HG03439 (cell line): ENCODE results near the gene LDLRAD4.

Experiments used
- ATAC-seq: cut with Tn5 transposase; IDR thresholded peaks from one replicate; pipeline ENCODE4 v1.9.1; 2021; ENCODE audit warnings: mild to moderate bottlenecking, moderate library complexity; ENCODE audit not compliant: unreplicated experiment

Gene LDLRAD4

GRCh38 chr18:13302457-13303225 lies 84.1 kb downstream of the LDLRAD4 start:
- ATAC-seq, result no peak

DNA sequence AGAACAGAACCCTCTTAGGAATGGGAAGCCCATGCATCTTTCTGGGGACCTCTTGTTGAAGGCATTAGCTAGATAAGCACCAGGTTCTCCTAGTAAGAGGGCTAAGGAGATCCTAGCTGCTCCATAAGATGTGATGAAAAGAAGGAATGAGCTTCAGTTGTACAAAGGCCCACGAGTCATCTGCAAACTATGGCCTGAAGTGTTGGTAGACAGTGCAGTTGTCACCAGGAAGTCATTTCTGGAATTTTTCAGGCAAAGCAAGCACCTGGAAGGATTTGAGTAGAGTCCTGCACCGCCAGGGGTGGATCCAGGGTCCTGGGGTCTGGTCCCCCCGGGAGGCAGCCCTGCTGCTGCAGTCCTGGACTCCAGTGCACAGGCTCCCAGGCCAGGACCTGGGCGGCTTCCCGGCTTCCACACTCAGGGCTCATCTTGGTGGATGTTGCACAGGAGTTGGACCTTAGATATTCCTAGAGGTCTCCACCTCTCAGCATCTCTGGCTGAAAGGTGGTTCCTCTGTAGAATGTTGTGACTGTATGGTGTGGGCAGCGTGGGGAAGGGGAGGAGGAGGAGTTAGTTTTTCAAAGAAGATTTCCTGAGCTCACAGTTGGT lies 85.3 kb downstream of the LDLRAD4 start:
- no peak for ATAC-seq

- ATAC-seq, result no peak
Measured at GRCh38 chr18:13305301-13305700, 86.7 kb downstream of the LDLRAD4 start.

- ATAC-seq, result no peak
Measured at GRCh38 chr18:13306583-13306982, 88.0 kb downstream of the LDLRAD4 start.

DNA sequence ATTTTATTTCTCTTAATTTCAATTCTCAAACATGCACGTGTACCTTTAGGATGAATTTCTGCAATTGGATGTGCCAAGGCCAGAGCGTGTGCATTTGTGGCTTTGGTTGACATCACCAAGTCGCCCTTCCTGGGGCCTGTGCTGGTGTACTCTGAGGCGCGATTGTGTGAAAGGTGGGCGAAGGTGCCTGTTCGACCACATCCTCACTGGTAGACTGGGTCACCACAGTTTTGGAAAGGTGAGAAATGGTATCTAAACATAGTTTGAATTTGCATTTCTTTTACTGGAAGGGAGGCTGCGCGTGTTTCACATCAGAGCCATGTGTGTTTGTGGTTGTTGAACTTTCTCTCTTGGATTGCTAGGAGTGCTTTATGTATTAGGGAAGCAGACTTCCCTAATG lies 89.8 kb downstream of the LDLRAD4 start:
- no peak for ATAC-seq

DNA sequence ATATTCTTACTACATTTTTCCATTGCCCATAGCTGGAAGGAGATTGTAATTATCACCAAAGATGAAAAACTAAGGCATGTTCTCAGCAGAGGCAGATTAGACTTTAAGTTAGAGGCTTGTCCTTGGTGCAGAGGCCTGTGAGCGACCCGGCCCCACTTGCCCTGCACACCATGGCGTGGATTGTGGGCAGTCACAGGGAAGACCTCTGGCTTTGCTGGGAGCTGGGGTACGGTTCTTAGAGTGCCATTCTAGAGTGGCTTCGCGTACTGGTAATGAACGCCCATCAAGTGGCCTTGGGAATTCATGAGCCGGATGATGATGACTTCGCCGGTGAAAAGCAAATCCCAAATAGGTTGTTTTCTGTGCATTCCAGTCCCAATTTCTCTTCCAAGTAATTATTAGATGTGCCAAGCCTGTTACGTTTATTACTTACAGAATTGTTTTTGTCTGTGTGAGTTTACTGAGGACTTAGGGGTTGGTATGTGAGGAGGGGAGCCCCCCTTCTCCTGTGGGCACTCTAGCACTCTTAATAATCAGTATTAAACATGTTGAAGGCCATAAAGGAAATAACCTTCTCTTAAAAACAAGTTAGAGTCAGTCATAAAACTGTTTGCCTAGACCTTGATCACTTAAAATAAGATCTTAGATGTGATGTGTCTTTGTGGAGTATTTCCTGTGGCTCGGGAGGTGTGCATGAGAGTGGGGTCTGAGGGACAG lies 90.6 kb downstream of the LDLRAD4 start:
- no peak for ATAC-seq

GRCh38 chr18:13309748-13310670 lies 91.4 kb downstream of the LDLRAD4 start:
- ATAC-seq, result no peak

GRCh38 chr18:13311193-13311592 lies 92.6 kb downstream of the LDLRAD4 start:
- ATAC-seq, result no peak

- ATAC-seq, result no peak
Measured at GRCh38 chr18:13312515-13312914, 94.0 kb downstream of the LDLRAD4 start.

DNA sequence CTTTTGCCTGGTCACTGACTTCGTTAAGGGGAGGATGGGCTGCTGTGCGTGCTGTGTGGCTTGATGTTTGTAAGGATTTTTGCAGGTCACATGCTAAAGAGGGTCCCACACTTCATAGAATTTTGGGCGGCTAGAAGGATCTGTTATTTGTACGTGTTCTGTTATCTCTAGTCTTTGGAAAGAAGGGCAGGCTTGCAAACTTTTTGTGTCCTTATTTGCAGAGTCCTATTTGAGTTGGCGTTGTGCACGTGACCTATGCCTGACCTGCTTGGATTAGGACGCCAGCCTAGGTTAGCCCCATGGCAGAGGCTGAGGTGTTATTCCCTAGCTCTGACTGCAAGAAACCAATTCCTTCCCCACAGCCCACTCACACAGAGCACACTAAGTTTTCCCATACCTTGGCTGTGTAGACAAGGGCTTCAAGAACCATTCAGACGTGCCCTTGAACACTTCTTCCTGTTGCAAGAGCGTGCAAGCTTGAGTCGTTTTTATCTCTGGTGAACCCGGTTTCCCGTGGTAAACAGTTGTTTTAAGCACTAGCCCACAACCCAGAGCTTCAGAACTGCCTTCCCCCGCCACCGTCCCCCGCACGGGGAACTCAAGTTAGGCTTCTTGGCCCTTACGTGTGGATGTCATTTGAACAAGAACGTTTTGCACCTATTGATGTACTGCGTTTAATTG lies 94.6 kb downstream of the LDLRAD4 start:
- no peak for ATAC-seq

DNA sequence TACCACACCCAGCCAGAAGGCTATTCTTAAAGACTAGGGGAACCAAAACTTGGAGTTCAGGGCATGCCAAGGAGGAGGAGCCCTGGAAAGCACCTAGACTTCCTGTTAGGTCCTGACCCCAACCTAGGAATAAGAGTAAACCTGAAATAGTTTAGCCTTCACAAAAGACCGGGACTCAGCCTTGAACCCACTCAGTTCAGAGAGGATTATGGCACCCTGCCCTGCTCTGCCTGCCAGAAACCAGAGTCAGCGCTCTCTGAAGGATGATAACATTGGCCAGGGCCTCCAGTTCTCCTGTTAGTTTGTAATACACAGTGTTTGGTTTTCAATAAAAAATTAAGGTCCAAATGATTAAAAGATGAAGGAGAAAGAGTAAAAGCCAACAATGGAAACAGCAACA lies 96.4 kb downstream of the LDLRAD4 start:
- no peak for ATAC-seq

DNA sequence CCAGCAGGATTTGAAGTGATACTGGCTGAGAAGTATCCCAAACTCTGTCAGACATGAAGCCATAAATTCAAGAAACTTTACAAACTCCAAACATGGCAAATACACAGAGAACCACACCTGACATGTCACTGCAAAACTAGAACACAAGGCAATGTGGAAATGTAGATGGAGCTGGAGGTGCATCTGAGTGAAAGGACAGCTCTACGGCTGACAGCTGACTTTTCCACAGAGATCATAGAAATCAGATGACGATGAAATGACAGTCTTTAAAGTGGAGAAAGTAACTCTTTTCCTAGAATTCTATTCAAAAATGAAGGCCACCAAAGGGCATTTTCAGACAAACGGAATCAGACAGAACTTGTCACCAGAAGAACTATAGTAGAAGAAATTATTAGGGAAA lies 97.5 kb downstream of the LDLRAD4 start:
- ATAC-seq, result no peak

DNA sequence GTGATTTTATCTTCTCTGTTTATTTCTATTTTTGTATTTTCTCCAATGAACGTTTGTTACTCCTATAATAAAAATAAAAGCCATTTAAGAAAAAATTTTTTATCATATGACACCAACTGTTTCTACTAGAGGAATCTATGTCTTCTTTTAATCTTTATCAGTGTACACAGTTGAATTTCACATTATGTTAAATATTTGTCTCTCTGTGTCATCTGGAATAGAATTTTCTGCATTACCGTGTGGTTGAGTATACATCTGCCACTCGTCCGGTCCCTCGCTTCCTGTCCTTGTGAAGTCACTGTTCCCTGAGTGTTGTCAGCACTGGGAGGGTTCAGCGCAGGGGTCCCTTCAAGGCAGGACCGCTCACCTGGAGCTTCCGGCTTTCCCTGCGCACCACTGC lies 99.2 kb downstream of the LDLRAD4 start:
- ATAC-seq, result no peak

- ATAC-seq, result no peak
Measured at GRCh38 chr18:13318731-13319501, 100.4 kb downstream of the LDLRAD4 start.

DNA sequence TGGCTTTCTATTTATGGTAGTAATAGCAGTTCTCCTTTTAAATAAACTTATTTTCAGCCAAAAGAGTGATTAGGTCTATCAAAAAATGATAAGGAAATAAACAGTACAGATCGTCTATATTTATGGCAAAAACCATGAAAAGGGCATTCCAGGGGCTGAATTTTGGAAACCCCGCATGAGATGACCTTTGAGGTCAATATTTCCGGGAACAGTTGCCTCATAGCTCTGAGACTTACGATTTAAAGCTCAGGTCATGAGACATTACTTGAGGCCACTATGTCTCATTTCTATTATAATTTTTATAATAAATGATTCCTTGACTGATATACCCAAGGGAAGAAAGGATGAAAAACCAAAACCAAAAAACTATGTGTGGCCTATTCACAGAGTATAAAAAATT lies 101.1 kb downstream of the LDLRAD4 start:
- no peak for ATAC-seq

- ATAC-seq, result no peak
Measured at GRCh38 chr18:13320096-13320495, 101.5 kb downstream of the LDLRAD4 start.

GRCh38 chr18:13320891-13321425 lies 102.4 kb downstream of the LDLRAD4 start:
- no peak for ATAC-seq

DNA sequence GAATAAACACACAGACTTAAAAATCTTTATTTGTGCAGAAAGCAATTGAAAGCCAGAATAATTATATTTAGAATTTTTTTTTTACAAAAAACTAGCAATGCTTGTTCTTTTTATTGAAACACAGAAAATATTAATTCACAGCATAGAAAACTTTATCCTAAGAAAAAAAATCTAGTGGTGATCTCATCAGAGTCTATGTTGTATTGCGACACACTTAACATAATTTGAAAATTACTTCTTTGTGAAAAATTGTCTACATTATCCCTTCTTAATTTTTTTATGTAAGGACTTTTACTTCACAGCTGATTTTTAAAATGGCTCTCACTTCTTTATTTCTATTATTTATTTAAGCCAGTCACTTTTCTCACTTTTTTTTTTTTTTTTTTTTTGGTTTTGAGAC lies 103.4 kb downstream of the LDLRAD4 start:
- ATAC-seq, result no peak

GRCh38 chr18:13323186-13323585 lies 104.6 kb downstream of the LDLRAD4 start:
- ATAC-seq, result no peak
